DMS53 treated with DMSO at 0.1 percent for 48 hours (cell line): Measurements from ENCODE around the gene OVOL1.

Experiments used
- DNase-seq: peaks from one replicate; lab custom pipeline; 2025; ENCODE audit not compliant: unreplicated experiment; lab: John Stamatoyannopoulos, UW

OVOL1 gene

DNA sequence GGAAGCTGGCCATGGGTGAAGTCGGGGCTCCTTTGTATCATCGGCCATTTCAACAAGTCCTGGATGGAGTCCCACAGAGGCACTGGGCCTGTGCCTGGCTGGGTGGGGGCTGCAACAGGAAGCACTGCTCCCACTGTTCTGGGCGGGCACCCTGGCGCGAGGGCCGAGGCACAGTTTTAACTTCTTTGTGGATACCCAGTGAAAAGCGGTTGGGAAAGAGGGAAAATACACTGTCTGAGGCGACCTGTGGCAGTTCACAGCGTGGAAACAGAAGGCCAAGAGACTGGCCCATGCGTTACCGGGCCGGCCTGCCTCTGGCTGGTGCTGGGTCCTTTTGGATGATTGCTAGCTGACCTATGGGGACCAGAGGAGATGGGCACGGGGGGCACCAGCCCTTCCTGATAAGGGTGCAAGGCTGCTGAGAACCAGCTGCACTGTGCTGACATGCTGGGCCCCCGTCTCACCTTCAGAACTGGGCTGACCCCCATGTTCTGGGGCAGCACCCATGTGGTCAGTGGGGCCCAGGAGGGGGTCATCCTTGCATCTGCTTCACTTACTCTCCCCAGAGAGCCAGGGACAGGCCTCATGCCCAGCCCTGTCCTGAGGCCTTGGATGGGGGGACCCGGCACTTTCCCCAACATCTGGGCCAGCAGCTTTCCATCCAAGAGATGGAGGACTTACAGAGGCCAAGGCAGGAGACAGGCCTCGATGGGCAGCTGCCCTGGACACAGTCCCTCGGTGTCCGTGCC is 4.2 kb downstream of the OVOL1 start:
- no peak for DNase-seq

DNA sequence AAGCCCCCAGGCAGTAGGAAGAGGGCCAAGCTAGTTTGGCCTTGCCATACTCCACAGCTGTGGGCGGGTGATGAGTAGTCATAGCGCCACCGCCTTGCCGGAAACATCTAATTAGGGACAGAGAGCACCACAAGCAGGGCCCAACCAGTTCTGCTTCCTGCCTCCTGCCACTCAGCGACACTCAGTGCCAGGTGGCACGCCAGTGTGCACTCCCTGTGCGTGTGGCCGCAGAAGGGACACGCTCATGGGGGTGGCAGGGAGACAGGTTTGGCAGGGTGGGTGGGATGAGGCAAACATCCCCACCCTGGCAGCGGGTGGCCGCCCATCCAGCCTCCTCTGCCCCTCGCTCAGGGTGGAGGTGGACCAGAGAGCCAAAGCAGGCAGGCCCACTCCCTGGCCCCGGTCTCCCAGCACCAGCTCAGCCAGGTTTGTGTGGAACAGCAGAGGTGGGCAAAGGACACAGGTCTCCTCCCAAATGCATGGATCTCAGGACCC is 4.9 kb downstream of the OVOL1 start:
- peak; percentile 75 for DNase-seq

DNA sequence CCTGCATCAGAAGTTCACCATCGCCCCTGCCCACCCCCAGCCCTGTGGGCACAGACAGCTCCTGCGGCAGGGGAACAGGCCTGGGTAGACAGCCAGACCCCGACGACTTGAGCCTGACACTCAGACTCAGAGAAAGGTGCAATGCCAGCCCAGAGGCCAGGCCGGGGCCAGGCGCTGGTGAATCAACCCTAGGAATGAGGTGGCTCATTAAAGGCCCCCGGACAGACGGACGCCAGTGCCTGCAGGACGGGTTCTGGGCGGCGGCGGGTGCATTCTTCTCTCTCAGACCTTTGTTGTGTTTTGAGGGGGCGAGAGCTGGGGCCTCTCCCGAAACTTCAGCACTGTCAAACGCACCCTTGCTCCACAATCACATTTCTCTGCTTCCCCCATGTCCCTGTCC is 5.6 kb downstream of the OVOL1 start:
- DNase-seq: no peak

DNA sequence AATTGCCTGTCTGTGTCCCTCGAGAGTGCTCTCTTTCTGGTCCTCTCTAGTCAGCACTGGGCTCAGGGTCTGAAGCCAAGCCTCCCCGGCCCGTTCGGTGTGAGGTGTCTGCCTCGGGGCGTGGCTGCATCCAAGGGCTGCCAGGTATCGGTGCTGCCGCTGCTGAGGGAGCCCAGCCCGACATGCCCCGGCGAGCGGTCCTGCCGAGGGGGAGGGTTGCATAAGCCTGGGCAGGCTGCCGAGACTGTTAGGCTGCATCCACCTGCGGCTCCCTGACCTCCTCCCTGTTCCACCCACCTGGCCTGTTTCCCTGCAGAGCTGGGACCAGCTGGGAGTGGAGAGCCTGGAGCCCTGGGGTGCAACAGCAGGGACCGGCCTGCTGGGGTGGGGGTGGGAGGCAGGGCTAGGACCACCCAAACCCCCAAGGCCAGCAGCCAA is 6.3 kb downstream of the OVOL1 start:
- no peak for DNase-seq

DNA sequence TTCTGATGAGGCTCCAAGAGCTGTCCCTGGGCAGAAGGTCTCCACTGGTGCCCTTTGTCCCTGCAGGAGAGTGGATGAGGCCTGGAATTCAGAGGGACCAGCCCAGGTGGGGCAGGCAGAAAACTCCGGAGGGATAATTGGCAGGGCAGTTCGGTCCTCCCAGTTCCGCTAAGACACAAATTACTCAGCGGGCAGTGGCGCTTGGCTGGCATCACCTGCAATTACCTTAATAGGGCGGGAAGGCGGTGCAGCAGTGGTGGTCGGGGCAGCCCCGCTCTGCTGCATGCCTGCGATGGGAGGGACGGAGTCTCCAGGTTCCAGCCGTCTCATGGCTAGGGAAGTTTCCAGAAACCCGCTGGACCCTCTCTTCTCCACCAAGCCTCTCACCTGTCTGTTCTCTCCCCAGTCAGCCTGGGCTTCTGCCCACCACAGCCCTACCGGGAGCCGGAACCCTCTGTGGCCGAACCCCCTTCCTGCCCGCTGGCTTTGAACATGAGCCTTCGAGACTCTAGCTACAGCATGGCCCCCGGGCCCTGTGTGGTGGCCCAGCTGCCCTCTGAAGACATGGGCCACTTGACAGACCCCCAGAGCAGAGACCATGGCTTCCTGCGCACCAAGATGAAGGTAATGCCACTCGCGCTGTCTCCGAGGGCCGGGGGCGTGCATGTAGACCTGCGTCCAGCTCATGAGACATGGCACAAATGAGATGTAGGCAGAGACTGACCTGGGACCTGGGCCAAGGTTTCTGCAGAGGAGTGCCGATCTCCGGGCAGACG is 7.0 kb downstream of the OVOL1 start:
- no peak for DNase-seq

DNA sequence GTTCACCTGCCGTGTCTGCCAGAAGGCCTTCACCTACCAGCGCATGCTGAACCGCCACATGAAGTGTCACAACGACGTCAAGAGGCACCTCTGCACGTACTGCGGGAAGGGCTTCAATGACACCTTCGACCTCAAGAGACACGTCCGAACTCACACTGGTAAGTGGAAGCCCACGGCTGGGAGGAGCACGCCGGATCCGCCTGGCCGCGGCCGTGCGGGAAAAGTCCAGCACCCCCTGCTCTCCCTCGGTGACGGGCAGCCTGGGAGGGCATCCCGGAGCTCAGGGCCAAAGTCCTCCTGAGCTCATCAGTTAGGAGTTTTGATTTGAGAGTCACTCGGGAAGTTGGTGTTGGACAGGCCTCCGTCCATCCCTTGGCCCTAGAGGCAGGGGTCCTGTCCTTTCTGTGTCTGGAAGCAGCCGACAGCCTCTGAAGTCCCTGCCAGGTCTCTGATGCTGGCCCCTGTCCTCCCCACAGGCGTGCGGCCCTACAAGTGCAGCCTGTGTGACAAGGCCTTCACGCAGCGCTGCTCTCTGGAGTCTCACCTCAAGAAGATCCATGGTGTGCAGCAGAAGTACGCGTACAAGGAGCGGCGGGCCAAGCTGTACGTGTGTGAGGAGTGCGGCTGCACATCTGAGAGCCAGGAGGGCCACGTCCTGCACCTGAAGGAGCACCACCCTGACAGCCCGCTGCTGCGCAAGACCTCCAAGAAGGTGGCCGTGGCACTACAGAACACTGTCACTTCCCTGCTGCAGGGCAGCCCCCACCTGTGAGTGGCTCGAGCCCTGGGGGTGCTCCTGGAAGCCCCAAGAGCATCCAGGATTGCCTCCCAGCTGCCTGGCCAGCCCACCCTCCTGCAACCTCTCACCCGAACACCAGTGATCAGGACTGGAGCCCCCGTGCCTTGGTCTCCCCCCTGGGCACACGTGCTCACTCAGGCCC is 8.0 kb downstream of the OVOL1 start:
- no peak for DNase-seq

DNA sequence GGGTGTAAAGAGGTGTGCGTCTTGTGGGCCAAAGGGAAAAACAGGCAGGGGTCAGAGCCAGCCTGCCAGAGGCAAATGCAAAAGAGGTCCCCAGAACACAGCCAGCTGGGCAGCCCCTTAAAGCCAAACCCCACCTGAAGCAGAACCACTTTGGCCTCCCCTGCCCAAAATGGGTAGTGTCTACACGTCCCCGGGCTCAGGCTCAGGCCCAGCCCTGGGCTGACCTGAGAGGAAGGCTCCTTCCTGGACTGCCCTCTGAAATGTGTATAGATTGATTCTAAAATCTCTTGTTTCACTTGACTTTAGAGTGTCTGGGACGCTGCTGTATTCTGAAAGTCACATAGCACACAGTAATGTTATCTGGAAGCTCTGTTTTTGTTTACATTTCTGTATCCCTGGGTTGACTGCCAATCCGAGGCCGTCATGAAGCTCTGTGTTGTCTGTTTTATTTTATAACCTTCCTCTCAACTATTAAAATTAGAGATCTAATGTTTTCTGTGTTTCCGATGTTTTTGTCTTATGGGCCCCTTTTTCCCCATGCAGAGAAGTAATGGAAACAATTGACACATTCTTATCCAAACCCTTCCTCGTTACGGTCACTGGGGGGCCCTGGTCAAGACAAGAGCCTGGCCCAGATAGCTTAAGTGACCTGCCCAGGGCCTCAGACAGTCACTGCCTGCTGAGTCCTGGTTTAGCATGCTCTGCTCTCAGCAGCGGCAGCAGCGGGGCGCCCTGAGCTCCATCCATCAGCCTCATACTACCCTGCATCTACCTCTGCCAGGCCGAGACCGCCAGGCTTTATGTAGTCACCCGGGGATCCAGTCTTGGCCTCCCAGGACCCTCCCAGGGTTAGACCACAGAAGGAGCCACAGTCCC is 10.1 kb downstream of the OVOL1 start:
- no peak for DNase-seq

DNA sequence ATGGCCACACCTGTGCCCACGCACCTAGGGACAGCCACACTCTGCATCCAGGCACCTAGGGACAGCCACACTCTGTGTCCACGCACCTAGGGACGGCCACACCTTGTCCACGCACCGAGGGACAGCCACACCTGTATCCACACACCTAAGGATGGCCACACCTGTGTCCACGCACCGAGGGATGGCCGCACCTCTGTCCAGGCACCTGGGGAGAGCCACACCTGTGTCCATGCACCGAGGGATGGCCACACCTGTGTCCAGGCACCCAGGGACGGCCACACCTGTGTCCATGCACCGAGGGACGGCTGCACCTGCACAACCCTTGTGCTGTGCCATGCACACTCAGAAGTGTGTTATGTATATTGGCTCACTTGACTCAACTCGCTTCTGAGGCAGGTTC is 10.8 kb downstream of the OVOL1 start:
- DNase-seq: no peak

DNA sequence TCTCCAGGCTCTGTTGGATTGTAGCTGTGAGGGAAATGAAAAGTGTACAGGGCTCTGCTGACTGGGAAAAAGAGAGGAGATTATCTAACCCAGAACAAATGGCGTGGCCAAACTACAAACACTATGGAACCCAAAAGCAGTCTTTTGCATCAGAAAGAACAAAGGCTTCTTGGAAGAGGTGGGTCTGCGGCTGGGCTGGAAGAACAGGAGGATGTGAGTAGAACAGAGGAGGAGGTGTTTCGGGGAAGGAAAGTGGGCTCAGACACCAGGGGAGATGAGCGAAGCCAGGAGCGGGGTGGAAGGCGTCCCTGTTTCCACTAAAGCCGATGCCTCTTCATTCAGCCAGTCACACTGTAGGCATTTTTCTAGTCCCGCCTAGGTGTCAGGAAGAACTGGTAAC is 12.0 kb downstream of the OVOL1 start:
- DNase-seq: no peak

DNA sequence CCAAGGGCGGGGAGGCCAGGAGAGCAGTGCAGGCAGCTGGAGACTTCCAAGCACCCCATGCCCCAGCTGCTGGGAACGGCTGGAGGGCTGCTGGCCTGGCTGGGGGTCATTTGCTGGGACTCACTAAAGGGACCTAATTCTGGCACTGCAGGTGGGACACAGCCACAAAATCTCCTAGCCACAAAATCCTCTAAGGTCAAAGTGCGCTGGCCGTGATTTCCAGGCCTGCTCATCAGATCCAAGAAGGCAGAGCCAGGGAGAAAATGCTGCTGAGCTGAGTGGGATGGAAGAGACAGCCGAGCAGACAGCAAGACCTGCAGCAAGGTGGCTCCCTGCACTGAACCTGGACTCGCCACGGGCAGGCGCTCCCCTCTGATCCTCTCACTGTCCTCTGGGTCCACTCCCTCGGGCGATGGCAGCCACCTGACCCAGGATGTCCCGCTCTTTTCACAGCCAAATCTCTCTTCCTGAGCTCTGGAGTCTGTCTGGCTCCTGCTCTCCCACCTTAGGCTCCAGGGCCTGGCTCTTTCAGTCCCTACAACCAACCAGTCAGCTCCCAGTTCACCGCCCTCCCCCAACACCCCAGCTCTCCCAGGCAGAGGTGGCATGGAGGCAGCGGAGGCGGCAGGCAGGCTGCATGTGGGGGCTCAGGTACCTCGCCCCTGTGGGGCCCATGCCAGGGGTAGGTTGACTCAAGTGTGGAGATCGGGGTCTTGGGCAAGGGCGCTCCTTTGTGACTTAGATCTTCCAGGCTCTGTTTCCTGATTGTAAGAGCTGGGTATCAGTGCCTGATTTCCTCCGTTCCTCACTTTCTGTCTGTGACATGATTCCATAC is 14.5 kb downstream of the OVOL1 start:
- DNase-seq: no peak

DNA sequence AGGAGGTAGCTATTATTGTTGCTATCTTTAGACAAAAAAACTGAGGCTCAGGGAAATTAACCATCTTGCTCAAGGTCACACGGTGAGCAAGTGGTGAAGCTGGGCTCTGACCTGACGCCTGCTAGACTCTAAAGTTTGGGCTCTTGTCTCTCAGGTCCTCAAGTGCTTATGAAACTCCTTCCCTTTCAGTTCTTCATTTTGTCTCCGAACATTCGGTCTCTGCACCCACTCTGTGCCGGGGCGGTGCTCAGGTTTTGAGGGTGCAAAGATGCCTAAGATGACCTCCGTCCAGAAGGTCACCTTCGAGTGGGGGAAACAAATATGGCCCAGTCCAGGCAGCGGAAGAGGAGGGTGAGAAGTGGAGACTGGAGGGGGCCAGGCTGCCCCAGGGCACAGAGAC is 16.0 kb downstream of the OVOL1 start:
- no peak for DNase-seq

DNA sequence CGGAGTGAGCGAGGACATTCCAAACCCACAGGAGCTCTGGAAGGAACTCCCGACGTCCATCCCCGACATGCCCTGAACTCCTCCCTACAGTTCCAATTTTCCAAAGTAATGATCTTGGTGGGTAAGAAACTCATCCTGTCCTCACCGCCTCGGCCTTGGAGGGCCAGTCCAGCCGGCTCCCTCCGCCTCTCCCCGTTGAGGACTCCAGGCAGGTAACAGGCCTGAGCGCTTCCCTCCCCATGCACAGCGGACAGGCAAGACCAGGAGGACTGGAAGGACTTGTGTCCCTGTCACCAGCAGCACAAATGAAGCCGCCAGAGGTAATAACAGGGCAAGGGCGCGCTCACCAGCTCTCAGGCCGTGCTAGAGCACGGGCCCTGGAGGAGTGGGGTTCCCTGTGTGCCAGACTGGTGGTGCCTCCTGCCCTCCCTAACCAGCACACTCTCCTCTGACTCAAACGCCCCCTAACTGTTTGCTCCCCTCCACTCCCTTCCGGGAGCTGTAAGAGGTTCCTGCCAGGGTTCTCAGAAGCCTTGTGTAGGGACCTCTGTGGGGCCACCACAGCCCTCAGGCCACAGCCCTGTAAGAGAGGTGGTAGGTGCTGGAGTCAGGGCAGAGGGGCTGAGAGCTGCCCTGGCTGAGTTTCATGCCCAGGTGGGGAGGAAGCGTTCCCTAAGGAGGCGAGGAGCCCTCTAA is 17.1 kb downstream of the OVOL1 start:
- DNase-seq: no peak

DNA sequence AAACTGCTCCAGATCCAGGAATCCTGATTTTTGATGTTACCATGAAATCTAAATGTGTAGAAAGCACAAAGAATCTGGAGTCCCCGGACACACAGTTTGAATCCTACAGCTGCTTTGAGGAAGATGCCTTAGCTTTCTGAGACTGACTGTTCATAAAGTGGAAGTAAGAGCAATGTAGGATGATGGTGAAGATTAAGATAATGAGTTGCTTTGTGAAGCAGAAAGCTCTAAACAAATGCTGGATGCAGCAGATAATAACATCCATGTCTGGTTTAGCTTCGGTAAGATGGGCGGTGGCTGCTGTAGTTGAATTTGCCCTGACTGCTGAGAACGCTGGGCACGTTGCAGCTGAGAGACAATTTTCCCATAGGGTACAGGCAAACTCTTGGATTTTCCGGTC is 20.1 kb downstream of the OVOL1 start:
- no peak for DNase-seq

DNA sequence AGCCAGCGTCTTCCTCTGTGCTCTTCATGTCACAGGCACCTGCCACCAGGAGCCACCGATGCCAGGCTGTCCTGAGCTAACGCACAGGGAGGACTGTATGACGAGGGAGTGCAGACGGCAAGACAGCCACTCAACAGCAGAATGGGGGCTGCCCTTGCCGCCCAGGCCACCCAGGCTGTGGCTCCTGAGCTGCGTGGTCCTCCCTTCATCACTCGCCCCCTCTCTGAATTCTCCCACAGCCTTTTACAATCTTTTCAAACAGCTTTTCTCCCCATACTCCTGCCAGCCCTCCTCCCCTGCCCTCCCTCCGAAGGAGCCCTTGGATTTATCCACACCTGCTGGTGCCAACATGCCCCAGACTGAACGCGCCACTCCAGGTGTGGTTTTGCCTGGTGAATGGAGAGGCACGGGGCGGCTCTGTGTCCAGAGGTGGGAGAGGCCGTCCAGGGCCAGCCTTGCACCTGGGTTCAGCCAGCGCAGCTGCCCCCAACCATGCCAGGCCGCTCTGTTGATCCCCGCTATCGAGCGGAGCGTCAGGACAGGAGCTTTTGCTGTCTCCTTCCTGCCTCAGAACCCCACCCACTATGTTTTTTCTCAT is 22.0 kb downstream of the OVOL1 start:
- DNase-seq: no peak

DNA sequence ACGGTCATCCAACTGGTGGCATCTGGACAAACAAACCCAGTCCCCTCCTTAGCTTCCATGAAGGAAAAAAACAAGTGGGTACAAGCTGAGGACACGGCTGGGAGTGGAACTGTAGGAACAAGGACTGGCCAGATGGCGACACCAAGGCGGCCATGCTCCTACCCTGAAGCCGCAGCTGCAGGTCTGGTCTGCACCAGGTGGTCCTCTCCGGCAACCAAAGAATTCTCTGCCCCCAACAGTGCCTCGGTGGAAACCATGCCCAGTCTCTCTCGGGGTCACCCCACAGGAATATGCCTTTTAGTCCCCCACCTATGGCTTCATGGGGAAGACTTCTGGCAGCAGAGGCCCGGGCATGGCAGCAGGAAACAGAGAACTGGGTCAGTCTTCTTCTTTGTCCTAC is 22.6 kb downstream of the OVOL1 start:
- no peak for DNase-seq

DNA sequence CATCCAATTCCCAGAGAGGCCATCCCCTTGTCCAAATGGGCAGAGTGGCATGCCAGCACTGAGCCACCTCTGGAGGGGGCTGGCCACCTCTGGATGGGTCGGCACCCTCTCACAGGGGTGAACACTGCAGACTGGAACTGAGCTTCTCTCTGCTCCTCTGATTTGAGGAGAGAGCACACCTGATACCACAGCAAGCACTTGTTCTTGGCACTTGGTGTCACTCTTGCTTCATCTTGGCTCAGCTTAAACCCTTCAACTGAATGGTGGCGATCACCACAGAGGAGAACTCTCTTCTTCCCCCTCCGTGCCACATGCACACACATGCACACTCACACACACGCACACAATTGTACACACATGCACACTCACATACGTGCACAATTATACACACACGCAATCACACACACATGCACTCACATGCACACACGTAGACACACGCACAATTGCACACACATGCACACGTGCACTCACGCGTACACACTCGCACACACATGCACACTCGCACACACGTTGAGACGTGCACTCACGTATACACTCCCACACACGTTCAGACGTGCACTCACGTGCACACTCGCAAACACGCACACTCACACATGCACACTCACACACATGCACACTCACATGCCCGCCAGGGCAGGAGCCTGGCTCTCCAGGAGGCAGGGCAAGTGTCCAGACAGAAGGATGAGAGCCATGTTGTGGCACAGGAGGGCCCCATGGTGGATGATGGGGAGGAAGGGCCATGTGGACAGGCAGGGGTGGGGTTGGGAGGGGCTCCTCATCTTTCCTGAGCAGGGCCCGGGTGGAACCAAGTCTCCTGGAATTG is 23.4 kb downstream of the OVOL1 start:
- DNase-seq: no peak

DNA sequence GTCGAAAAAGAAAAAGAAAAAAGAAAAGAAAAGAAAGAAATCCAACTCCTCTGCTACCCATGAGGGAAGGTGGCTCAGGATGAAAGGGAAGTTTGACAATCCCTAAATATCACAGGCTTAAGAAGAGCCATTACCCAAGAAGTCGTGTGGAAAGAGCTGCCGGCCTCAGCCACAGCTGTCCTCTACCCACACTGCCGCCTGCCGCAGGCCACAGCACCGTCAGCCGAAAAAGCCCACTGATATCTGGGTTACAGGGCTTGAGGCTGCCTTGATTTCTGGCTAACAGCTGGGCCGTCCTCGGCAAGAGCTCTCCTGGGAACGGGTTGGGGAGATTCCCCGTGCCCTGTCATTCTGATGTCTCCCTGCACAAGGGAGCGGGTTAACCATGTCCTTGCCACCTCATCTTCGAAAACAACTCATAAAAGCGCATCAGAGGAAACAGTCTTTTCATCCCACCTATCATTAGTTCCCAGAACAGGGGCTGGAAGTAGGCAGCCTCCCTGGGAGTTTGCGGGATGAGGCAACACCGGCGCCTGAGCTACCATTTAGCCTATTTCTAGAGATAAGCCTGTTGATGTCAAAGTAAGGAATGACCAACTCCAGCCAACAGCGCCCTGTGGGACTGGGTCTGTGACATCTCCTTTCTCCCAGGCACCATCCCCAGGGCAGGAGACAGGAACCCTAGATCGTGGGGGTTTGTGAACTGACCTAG is 25.1 kb downstream of the OVOL1 start:
- DNase-seq: no peak
